ENCODE results near the gene HOMER2.

Gene HOMER2

GRCh38 chr15:82805994-82806406 lies 146.5 kb downstream of the HOMER2 start, which contains the start of gene FSD2:
Gene FSD2 (minus strand): TSS chr15:82806069. CDS start chr15:82787390, 18,679 bp downstream.
- no peak for DNase-seq (ENCODE audit: extremely low read depth in 1 of 2, low read depth in 1 of 2)

- no peak for DNase-seq (ENCODE audit: extremely low read depth in 1 of 2, low read depth in 1 of 2)
These were observed 148.0 kb downstream of the HOMER2 start for GRCh38 chr15:82804575-82804949.

GRCh38 chr15:82803793-82804574 lies 148.5 kb downstream of the HOMER2 start:
- no peak for DNase-seq (ENCODE audit: extremely low read depth in 1 of 2, low read depth in 1 of 2)

GRCh38 chr15:82802497-82802896 lies 150.0 kb downstream of the HOMER2 start:
- no peak for DNase-seq (ENCODE audit: extremely low read depth in 1 of 2, low read depth in 1 of 2)

GRCh38 chr15:82799183-82799841 lies 153.2 kb downstream of the HOMER2 start:
- no peak for DNase-seq (ENCODE audit: extremely low read depth in 1 of 2, low read depth in 1 of 2)
